HG02642 (cell line): Measurements from ENCODE around the gene THSD4.

Experiments used
- ATAC-seq: cut with Tn5 transposase; IDR thresholded peaks from one replicate; pipeline ENCODE4 v1.9.1; 2021; ENCODE audit warnings: mild to moderate bottlenecking; ENCODE audit not compliant: unreplicated experiment, poor library complexity

The THSD4 gene

DNA sequence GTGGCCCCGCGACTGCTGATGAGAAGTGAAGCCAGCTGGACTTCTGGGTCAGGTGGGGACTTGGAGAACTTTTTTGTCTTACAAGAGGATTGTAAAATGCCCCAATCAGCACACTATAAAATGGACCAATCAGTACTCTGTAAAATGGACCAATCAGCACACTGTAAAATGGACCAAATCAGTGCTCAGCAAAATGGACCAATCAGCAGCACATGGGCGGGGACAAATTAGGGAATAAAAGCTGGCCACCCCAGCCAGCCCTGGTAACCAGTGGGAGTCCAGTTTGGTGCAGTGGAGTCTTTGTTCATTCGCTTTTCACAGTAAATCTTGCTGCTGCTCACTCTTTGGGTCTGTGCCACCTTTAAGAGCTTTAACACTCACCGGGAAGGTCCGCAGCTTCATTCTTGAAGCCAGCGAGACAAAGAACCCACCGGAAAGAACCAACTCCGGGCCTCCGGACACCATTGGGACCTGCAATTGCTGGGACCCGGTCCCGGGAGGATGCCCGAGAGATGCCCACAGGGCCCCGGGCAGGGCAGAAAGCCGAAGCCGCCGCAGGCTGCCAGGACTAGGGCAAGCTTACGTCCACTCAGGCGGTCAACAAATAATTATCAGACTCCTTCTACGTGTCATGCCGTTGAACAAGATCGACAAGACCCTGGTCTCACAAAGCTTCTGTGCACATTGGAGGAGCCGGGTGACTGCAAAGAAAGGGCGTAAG is 686.8 kb downstream of the THSD4 start:
- ATAC-seq = no peak

DNA sequence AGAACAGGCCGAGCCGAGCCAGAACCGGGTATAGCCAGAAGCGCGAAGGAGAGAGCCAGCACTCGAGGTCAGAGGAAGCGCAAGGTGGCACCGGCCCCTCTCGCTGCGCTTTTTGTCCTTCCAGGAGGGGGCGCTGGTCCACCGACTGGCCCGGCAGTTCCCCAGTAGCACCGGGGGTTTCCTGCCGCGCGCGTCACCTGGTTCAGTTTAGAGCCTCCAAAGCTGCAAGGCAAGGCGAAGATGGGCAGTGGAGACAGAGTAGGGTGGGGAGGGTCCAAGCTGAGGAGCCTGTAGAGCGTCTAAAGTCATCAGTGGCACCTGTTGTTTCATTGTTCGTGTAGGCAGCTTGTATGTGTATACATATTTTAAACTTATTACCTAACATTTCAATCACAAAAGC is 687.5 kb downstream of the THSD4 start:
- ATAC-seq = no peak

DNA sequence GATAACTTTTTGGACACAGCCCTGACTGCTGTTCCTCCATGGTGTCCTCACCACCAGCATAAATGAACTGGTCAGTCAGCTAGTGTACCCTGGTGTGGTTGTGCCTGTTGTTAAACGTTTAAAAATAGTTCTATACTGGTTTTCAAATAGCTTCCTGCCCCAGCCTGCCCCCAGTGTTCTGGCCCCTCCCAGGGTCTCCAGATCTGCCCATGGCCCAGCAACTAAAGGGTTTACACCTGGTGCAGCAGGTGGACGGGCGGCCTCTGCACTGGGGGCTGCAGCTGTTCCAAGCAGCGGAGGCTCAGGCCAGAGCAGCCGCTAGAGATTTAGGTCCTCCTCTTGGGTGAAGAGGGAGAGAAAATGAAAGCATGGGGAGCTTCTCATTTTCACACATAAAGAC is 689.0 kb downstream of the THSD4 start:
- no peak for ATAC-seq

DNA sequence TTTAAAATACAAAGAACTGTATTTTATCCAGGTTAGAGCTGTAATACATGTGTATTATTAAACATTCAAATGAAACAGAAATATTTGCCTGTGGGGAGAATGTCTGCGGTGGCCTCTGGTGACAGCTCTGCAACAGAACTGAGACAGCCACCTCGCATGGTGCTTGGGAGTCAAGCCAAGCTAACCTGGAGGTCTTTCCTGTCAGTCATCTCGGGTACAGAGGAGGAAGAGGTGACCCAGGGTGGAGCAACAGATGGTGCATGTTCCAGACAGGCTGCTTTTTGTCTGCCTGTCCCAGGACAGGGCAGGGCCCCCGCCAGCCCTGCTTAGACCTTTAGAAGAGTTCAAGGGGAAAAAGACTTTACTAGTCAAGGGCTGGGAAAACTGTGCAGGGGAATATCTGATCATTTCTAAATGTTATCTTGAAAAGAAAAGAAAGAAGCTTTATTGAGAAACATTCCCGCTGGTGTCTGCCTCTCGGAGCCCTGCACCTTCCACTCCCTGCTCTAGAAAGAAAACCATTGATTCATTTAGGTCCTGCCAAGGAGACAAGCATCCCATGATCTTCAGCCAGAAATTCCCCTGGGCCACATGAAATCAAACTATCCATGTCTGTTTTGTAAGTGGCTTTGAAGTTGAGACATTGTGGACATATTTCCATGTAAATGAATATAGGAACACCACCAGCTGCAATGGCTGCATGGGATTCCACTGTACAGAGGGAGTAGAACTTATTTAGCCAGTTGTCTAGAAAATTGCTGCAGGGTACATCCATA is 689.6 kb downstream of the THSD4 start:
- no peak for ATAC-seq

DNA sequence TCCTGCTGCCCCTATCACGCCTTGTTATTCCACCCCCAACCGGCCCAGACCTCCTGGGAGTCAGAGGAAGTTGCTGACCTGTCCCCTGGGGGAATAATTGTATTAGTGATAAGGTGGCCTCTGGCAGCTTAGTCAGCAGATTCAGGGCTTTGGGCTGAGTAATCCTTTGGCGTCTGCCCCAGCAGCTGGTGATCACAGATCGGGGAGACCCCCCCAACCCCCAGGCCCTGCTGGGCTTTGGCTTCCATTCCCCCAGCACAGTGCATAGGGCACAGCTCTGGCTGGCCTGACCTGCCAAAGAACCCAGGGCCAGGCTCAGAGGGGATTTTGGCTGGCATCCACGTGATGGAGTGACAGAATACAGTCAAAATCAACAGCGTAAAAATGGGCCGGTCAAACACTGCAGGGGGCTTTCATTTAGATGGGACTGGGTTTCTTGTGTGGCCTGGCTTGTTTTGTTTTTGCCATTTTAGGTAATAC is 691.2 kb downstream of the THSD4 start:
- ATAC-seq = no peak

DNA sequence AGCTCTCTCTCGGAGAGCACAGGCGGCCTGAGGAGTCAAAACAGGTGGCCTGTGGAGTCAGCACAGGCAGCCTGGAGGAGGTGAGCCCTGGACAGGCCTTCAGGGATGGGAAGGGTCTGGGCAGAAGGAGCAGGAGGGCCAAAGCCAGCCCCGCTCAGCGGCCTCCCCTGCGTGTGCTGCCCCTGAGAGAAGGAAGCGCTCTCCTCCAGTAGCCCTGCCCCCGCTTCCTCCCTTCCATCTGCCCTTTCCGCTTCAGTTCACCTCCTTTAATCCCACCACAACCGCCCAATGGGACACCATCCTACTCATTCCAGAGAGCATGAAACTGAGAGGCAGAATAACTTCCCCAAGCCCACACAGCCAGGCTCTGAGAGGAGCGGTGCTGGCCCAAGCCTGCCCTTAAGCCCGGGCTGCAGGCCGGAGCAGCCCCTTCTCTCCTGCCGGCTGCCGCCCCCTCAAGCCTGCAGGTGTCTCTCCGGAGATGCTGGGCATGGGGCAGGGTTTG is 691.9 kb downstream of the THSD4 start:
- ATAC-seq = no peak

DNA sequence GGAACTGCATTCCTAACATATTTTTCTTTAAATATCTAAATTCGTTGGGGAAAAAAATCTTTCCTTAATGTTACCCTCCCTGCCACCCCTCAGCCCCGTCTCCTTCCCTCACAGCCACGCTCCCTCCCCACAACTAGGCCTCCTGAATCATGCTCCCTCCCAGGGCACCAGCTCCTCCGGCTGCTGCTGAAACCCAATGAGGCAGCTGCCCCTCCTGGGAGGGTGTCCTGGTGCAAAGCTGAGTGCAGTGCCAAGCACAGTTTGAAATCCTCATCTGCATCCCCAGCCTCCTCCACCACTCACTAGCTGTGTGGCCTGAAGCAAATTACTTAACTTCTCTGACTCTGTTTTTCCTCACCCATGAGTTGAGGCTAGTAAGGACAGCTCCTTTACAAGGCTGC is 692.4 kb downstream of the THSD4 start:
- no peak for ATAC-seq

DNA sequence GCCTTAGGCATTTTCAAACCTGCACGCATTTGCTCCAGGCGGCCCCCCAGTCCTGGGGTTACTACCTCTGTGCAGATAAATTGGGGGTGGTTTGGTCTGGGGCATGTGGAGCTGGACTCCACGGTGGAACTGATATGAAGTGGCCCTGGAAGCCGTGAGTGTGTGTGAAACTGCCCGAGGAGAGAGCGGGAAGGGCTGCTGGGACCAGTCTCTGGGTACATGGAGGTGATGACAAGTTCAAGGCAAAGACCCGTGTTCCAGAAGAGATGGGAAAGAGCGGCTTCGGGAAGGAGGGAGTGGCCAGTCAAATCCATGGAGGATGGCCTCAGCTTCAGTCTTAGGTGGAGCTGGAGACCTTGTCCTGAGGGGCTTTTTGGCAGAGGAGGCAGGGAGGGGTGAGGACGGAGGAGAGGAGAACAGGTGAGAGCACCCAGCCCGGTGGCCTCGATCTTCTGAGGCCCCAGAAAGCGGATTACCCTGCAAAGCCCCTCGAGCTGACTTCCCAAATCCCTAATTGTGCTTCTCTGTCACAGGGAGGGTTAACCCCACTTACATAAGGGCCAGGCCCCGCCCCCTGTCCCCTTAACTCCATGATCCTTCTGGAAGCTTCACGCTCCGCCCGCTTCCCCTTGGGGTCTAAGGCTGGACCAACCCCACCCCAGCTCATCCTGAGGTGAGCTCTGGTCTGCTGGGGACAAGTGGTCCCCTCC is 693.2 kb downstream of the THSD4 start:
- ATAC-seq = no peak

DNA sequence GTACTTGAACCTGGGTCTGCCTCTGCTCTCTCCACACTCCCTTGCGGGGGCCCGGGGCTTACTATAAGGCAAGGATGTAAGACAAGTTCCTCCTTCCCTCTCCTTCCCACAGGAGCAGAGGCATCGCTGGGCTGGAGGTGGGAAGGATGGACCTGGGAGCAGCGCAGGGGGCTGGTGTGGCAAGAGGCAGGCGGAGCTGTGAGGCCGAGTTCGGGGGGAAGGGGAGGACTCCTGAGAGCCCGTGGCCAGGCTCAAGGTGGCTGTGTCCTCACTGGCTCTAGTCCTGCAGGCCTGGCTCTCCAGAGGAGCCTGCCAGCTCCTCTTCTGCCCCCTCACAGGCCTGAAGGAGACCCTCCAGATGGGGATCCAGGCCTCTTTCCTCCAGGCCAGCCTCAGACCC is 694.1 kb downstream of the THSD4 start:
- ATAC-seq = no peak

DNA sequence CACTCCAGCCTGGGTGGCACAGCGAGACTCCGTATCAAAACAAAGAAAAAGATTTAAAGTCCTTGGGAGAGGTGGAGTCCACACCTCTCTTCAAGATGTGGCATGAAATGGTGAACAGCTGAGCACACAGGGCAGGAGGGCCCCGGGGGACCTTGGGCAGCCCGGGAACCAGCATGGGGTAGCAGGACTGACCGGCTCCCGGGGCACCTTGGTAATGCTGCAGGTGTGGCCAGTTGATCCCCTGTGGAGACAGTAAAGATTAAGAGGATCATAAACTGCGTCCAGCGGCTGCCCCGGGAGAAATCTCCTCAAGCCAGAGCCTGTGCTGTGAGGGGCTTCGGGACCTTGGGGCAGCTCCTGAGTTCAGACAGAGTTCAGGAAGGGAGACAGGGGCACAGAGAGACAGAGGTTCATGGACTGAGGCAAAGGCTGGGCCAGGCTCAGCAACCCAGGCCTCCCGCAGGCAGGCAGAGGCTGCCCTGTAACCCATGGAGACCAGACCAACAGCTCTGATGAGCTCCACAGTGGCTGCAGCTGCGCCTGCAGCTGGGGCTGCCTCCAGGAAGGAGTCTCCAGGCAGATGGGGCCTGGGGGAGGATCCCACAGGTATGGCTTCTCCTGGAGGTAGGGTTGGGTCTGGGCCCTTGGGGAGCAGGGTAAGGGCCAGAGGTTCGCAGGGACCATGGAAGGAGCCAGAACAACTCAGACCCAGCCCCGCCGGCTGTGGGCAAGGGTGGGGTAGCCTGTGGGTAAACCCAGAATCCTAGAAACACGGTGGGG is 695.2 kb downstream of the THSD4 start, which contains the start of gene NR2E3:
NR2E3 (plus strand) TSS at position 299 of the 780 bp plus-strand sequence; CDS start at position 489, 190 bp downstream.
- no peak for ATAC-seq

DNA sequence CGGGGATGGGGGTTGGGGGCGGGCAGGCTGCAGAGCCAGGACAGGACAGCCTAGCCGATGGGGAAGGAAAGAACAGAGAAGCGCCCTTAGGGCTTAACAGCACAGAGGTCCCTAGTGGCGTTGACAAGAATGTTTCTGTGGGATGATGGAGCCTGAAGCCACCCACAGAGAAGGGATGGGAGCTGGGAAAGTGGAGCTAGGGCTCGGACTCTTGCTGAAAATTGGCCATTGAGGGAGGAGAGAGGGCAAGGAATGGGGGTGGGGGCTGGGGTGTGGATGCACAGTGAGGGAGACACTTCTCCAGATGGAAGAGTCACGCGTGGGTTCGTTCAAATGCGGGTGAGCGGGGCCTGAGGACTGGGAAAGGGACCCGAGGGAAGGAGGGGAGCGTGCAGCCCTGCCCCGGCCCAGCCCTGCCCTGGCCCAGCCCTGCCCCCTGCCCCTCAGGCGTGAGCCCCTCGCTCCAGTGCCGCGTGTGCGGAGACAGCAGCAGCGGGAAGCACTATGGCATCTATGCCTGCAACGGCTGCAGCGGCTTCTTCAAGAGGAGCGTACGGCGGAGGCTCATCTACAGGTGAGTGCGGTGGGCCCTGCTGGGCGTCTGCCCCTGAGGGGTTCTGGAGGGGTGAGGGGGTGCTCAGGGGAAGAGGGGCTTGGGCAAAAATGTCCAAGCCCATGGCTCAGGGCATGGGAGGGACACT is 695.9 kb downstream of the THSD4 start:
- no peak for ATAC-seq

DNA sequence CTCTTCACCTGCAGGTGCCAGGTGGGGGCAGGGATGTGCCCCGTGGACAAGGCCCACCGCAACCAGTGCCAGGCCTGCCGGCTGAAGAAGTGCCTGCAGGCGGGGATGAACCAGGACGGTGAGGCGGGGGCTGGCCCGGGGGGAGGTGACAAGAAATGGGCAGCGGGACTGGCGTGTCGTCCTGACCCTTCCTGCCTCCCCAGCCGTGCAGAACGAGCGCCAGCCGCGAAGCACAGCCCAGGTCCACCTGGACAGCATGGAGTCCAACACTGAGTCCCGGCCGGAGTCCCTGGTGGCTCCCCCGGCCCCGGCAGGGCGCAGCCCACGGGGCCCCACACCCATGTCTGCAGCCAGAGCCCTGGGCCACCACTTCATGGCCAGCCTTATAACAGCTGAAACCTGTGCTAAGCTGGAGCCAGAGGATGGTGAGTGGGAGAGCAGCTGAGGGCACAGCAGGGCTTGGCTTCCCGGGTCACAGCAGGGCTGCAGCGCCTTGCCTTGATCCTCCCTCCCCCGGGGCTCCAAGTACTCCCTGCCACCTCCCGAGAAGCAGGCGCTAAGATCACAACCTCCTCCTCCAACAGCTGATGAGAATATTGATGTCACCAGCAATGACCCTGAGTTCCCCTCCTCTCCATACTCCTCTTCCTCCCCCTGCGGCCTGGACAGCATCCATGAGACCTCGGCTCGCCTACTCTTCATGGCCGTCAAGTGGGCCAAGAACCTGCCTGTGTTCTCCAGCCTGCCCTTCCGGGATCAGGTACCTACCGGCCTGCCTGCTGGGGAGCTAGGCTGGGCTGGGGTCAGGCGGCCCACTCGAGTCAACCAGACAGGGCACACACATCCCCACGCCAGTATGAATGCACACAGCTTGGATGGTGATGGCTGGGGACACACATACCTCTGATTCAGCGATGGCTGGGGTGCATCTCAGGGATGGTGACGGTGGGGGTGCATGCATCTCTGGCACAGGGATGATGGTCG is 696.8 kb downstream of the THSD4 start:
- ATAC-seq = no peak

DNA sequence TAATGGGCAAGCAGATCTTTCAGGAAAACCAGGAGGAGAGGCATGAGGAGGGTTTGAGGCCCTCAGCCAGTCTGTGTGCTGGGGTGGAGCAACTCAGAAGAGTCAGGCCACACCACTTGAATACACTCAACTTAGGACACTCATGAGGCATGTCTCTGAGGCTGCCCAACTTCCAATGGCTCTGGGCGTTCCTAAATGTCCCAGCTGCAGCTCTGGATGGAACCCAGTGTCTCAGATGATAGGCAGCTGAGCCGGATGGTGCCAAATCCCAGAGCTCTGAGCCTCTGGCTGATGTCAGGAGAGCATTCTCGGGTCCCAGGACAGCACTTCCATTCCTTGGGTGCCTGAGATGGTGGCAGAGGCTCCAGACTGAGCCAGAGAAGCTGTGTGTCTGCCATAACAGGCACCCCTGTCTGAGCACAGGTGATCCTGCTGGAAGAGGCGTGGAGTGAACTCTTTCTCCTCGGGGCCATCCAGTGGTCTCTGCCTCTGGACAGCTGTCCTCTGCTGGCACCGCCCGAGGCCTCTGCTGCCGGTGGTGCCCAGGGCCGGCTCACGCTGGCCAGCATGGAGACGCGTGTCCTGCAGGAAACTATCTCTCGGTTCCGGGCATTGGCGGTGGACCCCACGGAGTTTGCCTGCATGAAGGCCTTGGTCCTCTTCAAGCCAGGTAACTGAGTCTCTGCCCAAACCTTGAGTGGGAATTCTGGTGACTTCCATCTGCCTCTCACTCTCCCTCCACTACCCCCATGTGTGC is 697.9 kb downstream of the THSD4 start:
- ATAC-seq = no peak

DNA sequence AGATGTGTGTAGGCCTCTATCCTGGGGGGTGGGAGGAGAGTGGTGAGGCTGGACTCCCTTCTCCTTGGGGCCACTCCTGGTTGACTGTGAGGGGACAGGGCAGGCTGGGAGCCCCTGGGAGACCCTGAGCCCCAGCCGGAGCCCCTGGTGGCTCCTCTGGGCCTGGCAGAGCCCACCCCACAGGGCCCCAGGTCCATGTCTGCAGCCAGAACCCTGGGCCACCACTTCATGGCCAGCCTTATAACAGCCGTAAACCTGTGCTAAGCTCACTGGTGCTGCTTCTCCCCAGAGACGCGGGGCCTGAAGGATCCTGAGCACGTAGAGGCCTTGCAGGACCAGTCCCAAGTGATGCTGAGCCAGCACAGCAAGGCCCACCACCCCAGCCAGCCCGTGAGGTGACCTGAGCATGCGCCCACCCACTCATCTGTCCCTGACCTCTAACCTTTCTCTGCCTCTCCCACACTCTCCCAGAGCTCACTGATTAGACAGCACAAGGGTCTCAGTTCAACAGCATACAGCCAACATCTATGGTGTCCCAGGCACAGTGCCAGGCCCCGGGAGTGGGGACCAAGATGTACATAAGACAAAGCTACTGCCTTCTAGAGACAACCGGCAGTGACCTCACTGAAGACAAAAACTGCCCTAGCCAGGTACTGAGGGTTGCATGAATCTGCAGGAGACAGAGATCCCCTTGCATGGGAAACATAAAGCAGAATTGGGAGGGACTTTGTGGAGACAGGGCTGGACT is 698.6 kb downstream of the THSD4 start:
- no peak for ATAC-seq

DNA sequence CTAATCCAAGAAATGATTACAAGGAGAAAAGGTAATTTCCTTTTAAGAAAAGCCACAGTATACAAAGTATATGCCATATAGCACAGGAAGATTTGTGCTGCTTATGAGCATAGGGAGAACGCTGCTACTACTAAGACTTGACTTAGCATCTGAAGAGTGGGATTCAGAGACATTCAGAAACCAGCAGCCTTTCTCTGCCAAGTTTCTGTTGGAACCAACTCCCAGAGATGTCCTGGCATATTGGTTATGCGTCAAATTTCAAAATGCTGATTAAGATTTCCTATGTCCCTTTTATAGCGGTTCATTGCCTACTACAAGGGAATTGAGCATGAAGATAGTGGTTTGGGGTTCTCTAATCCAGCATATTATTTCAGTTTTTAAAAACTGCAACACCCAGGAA is 700.0 kb downstream of the THSD4 start:
- no peak for ATAC-seq

DNA sequence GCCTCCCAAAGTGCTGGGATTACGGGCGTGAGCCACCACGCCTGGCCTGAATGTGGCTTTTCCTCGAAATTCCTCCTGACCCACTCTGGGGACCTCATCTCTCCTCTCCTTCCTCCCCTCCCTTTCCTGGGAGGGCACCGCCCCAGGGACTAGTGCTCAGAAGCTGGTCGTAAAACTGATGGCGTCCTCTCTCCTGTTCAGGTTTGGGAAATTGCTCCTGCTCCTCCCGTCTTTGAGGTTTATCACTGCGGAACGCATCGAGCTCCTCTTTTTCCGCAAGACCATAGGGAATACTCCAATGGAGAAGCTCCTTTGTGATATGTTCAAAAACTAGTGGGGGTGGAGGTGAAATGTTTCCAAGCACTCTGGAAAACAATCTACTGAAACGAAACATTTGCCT is 702.1 kb downstream of the THSD4 start:
- ATAC-seq = no peak

DNA sequence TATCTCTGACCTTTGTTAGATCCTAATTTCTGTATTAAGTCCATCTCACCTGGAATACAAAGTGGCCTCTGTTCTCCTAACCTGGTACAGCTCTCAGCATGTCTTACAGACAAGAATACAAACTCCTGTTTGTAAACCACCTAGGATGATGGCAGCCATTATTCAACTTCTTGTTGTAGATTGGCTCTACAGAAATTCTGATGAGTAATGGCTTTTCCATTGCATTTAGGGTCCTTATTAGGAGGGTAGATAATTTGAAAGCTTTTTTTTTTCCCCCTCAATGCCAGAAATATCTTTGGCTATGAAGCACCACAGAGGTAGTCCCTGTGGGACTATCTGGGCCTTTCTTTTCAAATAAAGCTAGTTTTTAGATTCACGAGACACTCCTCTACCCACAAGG is 704.9 kb downstream of the THSD4 start:
- no peak for ATAC-seq
